GM19467 (cell line): Measurements from ENCODE around the gene ST7L.
"Not testable (repeated sequence)": the region's sequence is repeated elsewhere in the genome, so short reads cannot be mapped to it uniquely, and the experiment has no call there.

Experiments
- ATAC-seq: cut with Tn5 transposase; IDR thresholded peaks from one replicate; pipeline ENCODE4 v1.9.1; 2021; ENCODE audit warnings: mild to moderate bottlenecking, moderate library complexity; ENCODE audit not compliant: unreplicated experiment

Gene ST7L

DNA sequence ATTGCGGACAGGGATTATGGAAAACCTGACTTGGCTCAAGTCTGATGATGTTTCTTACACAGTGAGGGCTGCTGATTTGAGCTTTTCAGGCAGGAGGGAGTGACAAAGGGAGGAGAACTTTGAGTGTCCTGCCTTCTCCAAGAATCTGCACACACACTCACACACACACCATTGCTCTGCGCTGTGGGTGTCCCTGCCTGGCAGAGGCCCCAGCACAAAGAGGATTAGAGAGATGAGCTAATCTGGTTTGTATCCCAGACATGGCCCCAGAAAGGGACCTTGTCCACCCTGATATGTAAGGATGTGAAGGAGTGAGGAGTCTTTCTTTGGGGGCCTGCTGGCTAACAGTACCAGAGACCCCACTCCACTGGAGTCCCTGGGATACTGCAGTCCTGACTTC is 116.1 kb downstream of the ST7L start:
- ATAC-seq: no peak

DNA sequence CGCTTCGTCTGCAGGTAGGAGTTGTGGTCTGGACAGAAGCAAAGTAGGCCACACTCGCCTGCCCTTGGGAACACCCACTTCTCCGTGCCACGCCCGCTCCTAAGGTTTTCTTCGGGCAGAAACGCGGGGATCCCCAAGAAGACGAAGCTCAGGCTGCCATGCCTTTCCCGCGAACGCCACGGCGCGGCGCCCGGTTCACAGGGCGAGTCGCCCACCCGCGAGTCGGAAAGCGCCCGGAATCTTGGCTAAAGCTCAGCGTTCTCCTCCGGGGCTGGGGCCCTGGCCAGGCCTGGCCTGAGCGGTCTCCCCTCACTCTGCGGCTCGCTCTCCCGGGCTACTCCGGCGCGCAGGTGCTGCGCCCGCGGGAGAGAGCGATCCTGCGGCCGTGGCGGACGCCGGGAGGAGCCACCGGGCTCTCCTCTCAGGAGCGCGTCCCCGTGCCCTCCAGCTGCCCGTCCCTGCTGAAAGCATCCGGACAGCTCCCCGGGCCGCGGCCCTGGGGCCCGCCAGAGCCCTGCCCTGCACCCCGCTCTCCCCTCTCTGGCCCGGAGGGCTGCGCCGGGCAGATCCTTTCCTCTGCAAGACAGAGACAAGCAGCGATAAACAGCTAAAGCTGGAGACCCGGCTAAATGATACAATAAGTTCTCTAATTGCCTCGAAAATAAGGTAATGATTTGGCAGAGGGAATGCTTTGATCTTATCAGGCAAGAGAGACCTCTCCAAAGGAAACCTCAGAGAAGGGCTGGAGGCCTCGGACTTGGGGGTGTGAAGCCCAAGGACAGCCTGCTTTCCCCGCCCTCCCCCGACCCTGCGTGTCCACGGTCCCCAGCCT is 116.9 kb downstream of the ST7L start:
- ATAC-seq: no peak

- no peak for ATAC-seq
Observed at GRCh38 chr1:112496290-112496689, 122.7 kb downstream of the ST7L start.

- no peak for ATAC-seq
Observed at GRCh38 chr1:112493351-112493750, 125.6 kb downstream of the ST7L start.

GRCh38 chr1:112492076-112492475 is 126.9 kb downstream of the ST7L start:
- no peak for ATAC-seq

- ATAC-seq: no peak
Observed at GRCh38 chr1:112488141-112488540, 130.8 kb downstream of the ST7L start.

GRCh38 chr1:112487686-112488085 is 131.3 kb downstream of the ST7L start:
- ATAC-seq: not testable (repeated sequence)

GRCh38 chr1:112486063-112486462 is 132.9 kb downstream of the ST7L start:
- not testable (repeated sequence) for ATAC-seq

DNA sequence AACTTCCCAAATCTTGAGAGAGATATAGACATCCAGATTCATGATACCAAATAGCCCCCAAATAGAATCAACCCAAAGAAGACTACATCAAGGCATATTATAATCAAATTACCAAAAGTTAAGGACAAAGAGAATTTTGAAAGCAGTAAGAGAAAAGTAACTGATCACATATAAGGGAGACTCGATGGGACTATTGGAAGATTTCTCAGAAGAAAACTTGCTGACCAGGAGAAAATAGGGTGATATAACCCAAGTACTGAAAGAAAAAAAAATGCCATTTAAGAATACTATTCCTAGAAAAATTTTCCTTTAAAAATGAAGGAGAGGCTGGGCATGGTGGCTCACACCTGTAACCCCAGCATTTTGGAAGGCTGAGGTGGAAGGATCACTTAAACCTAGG is 140.6 kb downstream of the ST7L start:
- ATAC-seq: no peak

- no peak for ATAC-seq
Observed at GRCh38 chr1:112477550-112477949, 141.4 kb downstream of the ST7L start.
